Parathyroid adenoma (tissue), 2 donors: ENCODE data around the gene ZNF138.

ENCODE experiments used
- H2AFZ ChIP-seq: fragments of 300-600 bp; sonication (generic); one replicate; pipeline ENCODE4 v1.7.0; 2017; ENCODE audit warnings: antibody characterized with exemption, mild to moderate bottlenecking
- H3K27ac ChIP-seq: fragments of 300-600 bp; sonication (generic); one replicate; pipeline ENCODE4 v1.7.0; 2017
- H3K27me3 ChIP-seq: fragments of 300-600 bp; sonication (generic); one replicate; pipeline ENCODE4 v1.7.0; 2017; ENCODE audit warnings: low read length; ENCODE audit not compliant: control insufficient read depth, insufficient read depth
- H3K36me3 ChIP-seq: fragments of 300-600 bp; sonication (generic); one replicate; pipeline ENCODE4 v1.7.0; 2017; ENCODE audit warnings: low read length; ENCODE audit not compliant: control insufficient read depth, insufficient read depth
- H3K4me1 ChIP-seq: fragments of 300-600 bp; sonication (generic); one replicate; pipeline ENCODE4 v1.7.0; 2017; ENCODE audit warnings: control low read depth
- H3K4me2 ChIP-seq: fragments of 300-600 bp; sonication (generic); one replicate; pipeline ENCODE4 v1.7.0; 2017; ENCODE audit warnings: low read length
- H3K4me3 ChIP-seq: fragments of 300-600 bp; sonication (generic); one replicate; pipeline ENCODE4 v1.7.0; 2017; ENCODE audit warnings: low read depth, low read length
- H3K79me2 ChIP-seq: fragments of 300-600 bp; sonication (generic); one replicate; pipeline ENCODE4 v1.7.0; 2017; ENCODE audit warnings: control low read depth
- H3K9ac ChIP-seq: fragments of 300-600 bp; sonication (generic); one replicate; pipeline ENCODE4 v1.7.0; 2017; ENCODE audit warnings: mild to moderate bottlenecking
- H3K9me3 ChIP-seq: fragments of 300-600 bp; sonication (generic); one replicate; pipeline ENCODE4 v1.7.0; 2017; ENCODE audit warnings: low read length; ENCODE audit not compliant: control insufficient read depth
- CTCF ChIP-seq: fragments of 300-600 bp; sonication (generic); IDR thresholded peaks from one replicate; pipeline ENCODE4 v1.7.0; 2017; ENCODE audit warnings: antibody characterized with exemption, mild to moderate bottlenecking
- donor health status: primary hyperparathyroidism.

Gene ZNF138

GRCh38 chr7:64872351-64873154 lies 78.3 kb downstream of the ZNF138 start:
- Histone ChIP-seq H3K79me2 (no peaks in the 10 kb centered on the region), H3K4me1 (no peaks in the 10 kb centered on the region), H3K9me3 (no peaks in the 10 kb centered on the region), H3K4me2 (no peak overlapping the region), H3K27me3 (no peaks in the 10 kb centered on the region), H3K36me3 (no peaks in the 10 kb centered on the region), H3K4me3 (no peak overlapping the region), H2AFZ (no peak overlapping the region), H3K27ac (no peak overlapping the region), H3K9ac (no peak overlapping the region)
- no peak for TF ChIP-seq CTCF

GRCh38 chr7:64873155-64873500 lies 78.9 kb downstream of the ZNF138 start:
- H3K36me3 ChIP-seq: no peaks in the 10 kb centered on the region
- no peak overlapping the region for H3K9ac ChIP-seq
- no peaks in the 10 kb centered on the region for H3K9me3 ChIP-seq
- no peak overlapping the region for H3K4me2 ChIP-seq
- H3K4me1 ChIP-seq: no peaks in the 10 kb centered on the region
- H3K27ac ChIP-seq: no peak overlapping the region
- no peaks in the 10 kb centered on the region for H3K79me2 ChIP-seq
- H2AFZ ChIP-seq: no peak overlapping the region
- no peak for TF ChIP-seq CTCF
- H3K27me3 ChIP-seq: no peaks in the 10 kb centered on the region
- H3K4me3 ChIP-seq: no peak overlapping the region

- Histone ChIP-seq H3K36me3 (no peaks in the 10 kb centered on the region), H3K27me3 (no peaks in the 10 kb centered on the region), H3K4me3 (no peak overlapping the region), H3K27ac (no peak overlapping the region), H3K4me2 (no peak overlapping the region), H3K4me1 (no peaks in the 10 kb centered on the region), H3K9me3 (no peaks in the 10 kb centered on the region), H3K9ac (no peak overlapping the region), H2AFZ (no peak overlapping the region), H3K79me2 (no peaks in the 10 kb centered on the region)
- no peak for TF ChIP-seq CTCF
Observed at GRCh38 chr7:64873517-64873916, 79.3 kb downstream of the ZNF138 start.

- H3K4me1 ChIP-seq: no peaks in the 10 kb centered on the region
- H3K27me3 ChIP-seq: no peaks in the 10 kb centered on the region
- no peaks in the 10 kb centered on the region for H3K79me2 ChIP-seq
- H3K9me3 ChIP-seq: no peaks in the 10 kb centered on the region
- no peak for TF ChIP-seq CTCF
- no peaks in the 10 kb centered on the region for H3K36me3 ChIP-seq
- no peak overlapping the region for H2AFZ ChIP-seq
- no peak overlapping the region for H3K4me2 ChIP-seq
- no peak overlapping the region for H3K4me3 ChIP-seq
- no peak overlapping the region for H3K9ac ChIP-seq
- no peak overlapping the region for H3K27ac ChIP-seq
Observed at GRCh38 chr7:64874114-64874513, 79.9 kb downstream of the ZNF138 start.
